ENCODE data around the gene PCNA. TPM values are rescaled to one million over a fixed set of nuclear protein-coding genes. Genes with fewer than 3 reads are reported as not detected.

PCNA gene
- total and polyA plus RNA-seq, 9 of the 15 experiments (the other 6 are each of a cell fraction or from before 2014, with no cell fraction given) = 213 to 390 (median 291) TPM

- intact Hi-C loops (cut with micrococcal nuclease) = no loop called here
- ChIA-PET CTCF (ENCODE audit: low intra/inter-chr PET ratio) (no interaction called here), POLR2A (interaction anchor here (0.6 to 1.4 kb wide), 2 partner anchors 11 to 18 kb away, joined by 3 to 4 read pairs; no protein-coding TSS in a partner anchor)
- no TSS peak for BruUV-seq (replicated peaks)
- DNase-seq (ENCODE audit: extremely low read depth in 1 of 4, low spot score in 3 of 4) (no peak), ATAC-seq (no peak), FAIRE-seq (no peak)
- in situ Hi-C loops (cut with MboI) = no loop called here
- no peak overlapping the region for H3K9ac ChIP-seq (ENCODE audit: insufficient read depth in 1 of 2, low read depth in 2 of 2, low read length in 2 of 2)
- H3K9me3 ChIP-seq (replicated peaks; ENCODE audit: control insufficient read depth, insufficient read depth, low read depth, low read length) = no peaks in the 10 kb centered on the region
- no peak overlapping the region for H2AFZ ChIP-seq (ENCODE audit: low read depth, low read length)
- H3K36me3 ChIP-seq (ENCODE audit: control insufficient read depth, insufficient read depth, low read length) = no peaks in the 10 kb centered on the region
- no peak overlapping the region for H3K4me3 ChIP-seq
- no peaks in the 10 kb centered on the region for H3K79me2 ChIP-seq (ENCODE audit: control insufficient read depth, insufficient read depth, low read length)
- WGBS (ENCODE audit: insufficient coverage, low coverage, missing lambda C conversion rate) = 29% methylated on average over 8 of the region's 9 CpGs
- no peaks in the 10 kb centered on the region for H4K20me1 ChIP-seq (replicated peaks; ENCODE audit: control insufficient read depth, insufficient read depth, low read length)
- H3K27ac ChIP-seq (ENCODE audit: extremely low read depth, low read depth, low read length) = no peak overlapping the region
- H3K27me3 ChIP-seq (ENCODE audit: control insufficient read depth in 2 of 2, insufficient read depth in 2 of 2, low read length in 2 of 2) = no peaks in the 10 kb centered on the region
- peaks cover 0 to 8% of the 10 kb centered on the region in 2 experiments; a peak in 3 of 5 replicates for H3K4me1 ChIP-seq (replicated peaks in 1 of 2; ENCODE audit: control insufficient read depth in 2 of 2, insufficient read depth in 2 of 2, low read length in 2 of 2)
- no peaks in the 10 kb centered on the region for H3K9me1 ChIP-seq (ENCODE audit: control insufficient read depth, insufficient read depth, low read length)
- H3K4me2 ChIP-seq (ENCODE audit: insufficient read depth, low read length) = no peak overlapping the region
- no peak for TF ChIP-seq RERE (CRISPR knock-in tag; IDR thresholded peaks at IDR 0.05; ENCODE audit: borderline replicate concordance)
- no peak for TF ChIP-seq GATAD2A (IDR thresholded peaks at IDR 0.05)
- no peak for TF ChIP-seq TCFL5 (CRISPR knock-in tag; conservative IDR thresholded peaks at IDR 0.05)
- TF ChIP-seq DNMT1 (IDR thresholded peaks at IDR 0.05) = no peak
- TF ChIP-seq E2F8 (IDR thresholded peaks at IDR 0.05; ENCODE audit: low read depth, partially characterized antibody) = no peak
- TF ChIP-seq PRDM10 (IDR thresholded peaks at IDR 0.05; ENCODE audit: partially characterized antibody) = no peak
- no peak for TF ChIP-seq PRMT5 (CRISPR knock-in tag; IDR thresholded peaks at IDR 0.05)
- no peak for TF ChIP-seq KLF13 (tag; IDR thresholded peaks at IDR 0.05; ENCODE audit: borderline replicate concordance, low read depth)
- TF ChIP-seq OTX1 (CRISPR knock-in tag; IDR thresholded peaks at IDR 0.05) = no peak
- TF ChIP-seq ZNF717 (CRISPR knock-in tag; IDR thresholded peaks at IDR 0.05) = no peak
Measured at GRCh38 chr20:5067877-5068645, 51.7 kb downstream of the PCNA start.

All from K562 (cell line).